Immature natural killer cell (primary cell): ENCODE data around the gene SMIM27. TPM values are rescaled to one million over a fixed set of nuclear protein-coding genes. Genes with fewer than 3 reads are reported as not detected.
A peak's percentile ranks its signal among the peaks of the same experiment; 100 is the strongest.
"Not testable (repeated sequence)": the region's sequence is repeated elsewhere in the genome, so short reads cannot be mapped to it uniquely, and the experiment has no call there.

Source experiments
- DNase-seq, 3 donors: peaks; one replicate each; pipeline ENCODE4 v3.0.0; 2022; ENCODE audit warnings: mixed read lengths in 1 of 3
- H3K27ac Mint-ChIP-seq, 6 donors: one replicate each; pipeline ENCODE4 v1.8.0; 2020; ENCODE audit warnings: mixed read lengths in 6 of 6, mild to moderate bottlenecking in 5 of 6, inconsistent platforms in 4 of 6, moderate library complexity in 3 of 6
- H3K27me3 Mint-ChIP-seq, 3 donors: one replicate each; pipeline ENCODE4 v1.8.0; 2020 to 2021; ENCODE audit warnings: low read depth in 3 of 3, mild to moderate bottlenecking in 3 of 3, mixed read lengths in 3 of 3, moderate library complexity in 3 of 3, inconsistent platforms in 1 of 3
- H3K36me3 Mint-ChIP-seq, 3 donors: one replicate each; pipeline ENCODE4 v1.8.0; 2020; ENCODE audit warnings: mixed read lengths in 3 of 3, inconsistent platforms in 2 of 3, mild to moderate bottlenecking in 2 of 3
- H3K4me1 Mint-ChIP-seq, 2 donors: one replicate each; pipeline ENCODE4 v1.8.0; 2020; ENCODE audit warnings: inconsistent platforms in 2 of 2, mild to moderate bottlenecking in 2 of 2, mixed read lengths in 2 of 2, moderate library complexity in 1 of 2
- H3K4me3 Mint-ChIP-seq, 5 donors: one replicate each; pipeline ENCODE4 v1.8.0; 2020; ENCODE audit warnings: mild to moderate bottlenecking in 5 of 5, mixed read lengths in 5 of 5, inconsistent platforms in 3 of 5, moderate library complexity in 3 of 5
- H3K9me3 Mint-ChIP-seq, 6 donors: one replicate each; pipeline ENCODE4 v1.8.0; 2020; ENCODE audit warnings: mild to moderate bottlenecking in 6 of 6, mixed read lengths in 6 of 6, inconsistent platforms in 4 of 6, moderate library complexity in 3 of 6
- polyA plus RNA-seq, 3 donors: library from polyadenylated mRNA; unstranded; fragments of 300-500 nt; fragmentation: Illumina TruSeq; gene quantifications; one replicate each; pipeline ENCODE4 v1.2.3, GENCODE V29; 2021

The SMIM27 gene
- polyA plus RNA-seq, 3 donors from 2014 or later: 37.2 to 122 (median 72.6) TPM

- Mint-ChIP-seq H3K4me3 (no peak overlapping the region), H3K9me3 (no peaks in the 10 kb centered on the region), H3K27ac (no peak overlapping the region), H3K27me3 (no peaks in the 10 kb centered on the region), H3K4me1 (no peaks in the 10 kb centered on the region), H3K36me3 (peaks cover 0 to 10% (median 0%) of the 10 kb centered on the region in 3 donors)
- no peak for DNase-seq
These were observed 18.3 kb upstream of the SMIM27 start for GRCh38 chr9:32533816-32534215.

- Mint-ChIP-seq H3K9me3 (no peaks in the 10 kb centered on the region), H3K4me3 (no peak overlapping the region), H3K36me3 (peaks cover 0 to 24% (median 12%) of the 10 kb centered on the region in 3 donors), H3K27me3 (no peaks in the 10 kb centered on the region), H3K4me1 (peaks cover 3 to 9% of the 10 kb centered on the region in 2 donors), H3K27ac (no peak overlapping the region)
- no peak for DNase-seq
These were observed 9.1 kb upstream of the SMIM27 start for GRCh38 chr9:32543047-32543446.

- Mint-ChIP-seq H3K4me1 (peaks cover 24 to 35% of the 10 kb centered on the region in 2 donors), H3K27me3 (peaks cover 0 to 3% (median 3%) of the 10 kb centered on the region in 3 donors), H3K27ac (peak overlapping the region in 1 of 6 donors; percentile 27), H3K36me3 (peaks cover 0 to 21% (median 12%) of the 10 kb centered on the region in 3 donors), H3K9me3 (no peaks in the 10 kb centered on the region), H3K4me3 (no peak overlapping the region)
- no peak for DNase-seq
These were observed 6.2 kb upstream of the SMIM27 start for GRCh38 chr9:32545884-32546283.

- H3K36me3 Mint-ChIP-seq, DNase-seq, H3K9me3 Mint-ChIP-seq: not testable (repeated sequence)
- H3K4me3 Mint-ChIP-seq: peak overlapping the region in 1 of 5 donors; percentile 19
- peaks cover 45 to 58% of the 10 kb centered on the region in 2 donors for H3K4me1 Mint-ChIP-seq
- H3K27me3 Mint-ChIP-seq: peaks cover 2 to 17% (median 11%) of the 10 kb centered on the region in 3 donors
- peak overlapping the region in 1 of 6 donors; percentile 30 for H3K27ac Mint-ChIP-seq
These were observed 3.9 kb upstream of the SMIM27 start for GRCh38 chr9:32548213-32548612.

- peak overlapping the region; percentile 84 to 98 (median 96) for H3K4me3 Mint-ChIP-seq
- H3K27ac Mint-ChIP-seq: peak overlapping the region; percentile 82 to 99 (median 91)
- H3K36me3 Mint-ChIP-seq: no peaks in the 10 kb centered on the region
- H3K4me1 Mint-ChIP-seq: peaks cover 50 to 77% of the 10 kb centered on the region in 2 donors
- H3K27me3 Mint-ChIP-seq: peaks cover 2 to 17% (median 11%) of the 10 kb centered on the region in 3 donors
- H3K9me3 Mint-ChIP-seq: no peaks in the 10 kb centered on the region
- no peak for DNase-seq
These were observed 2.0 kb upstream of the SMIM27 start for GRCh38 chr9:32550150-32550561.

GRCh38 chr9:32550562-32551275, 1.4 kb upstream of the SMIM27 start:
- Mint-ChIP-seq H3K9me3 (no peaks in the 10 kb centered on the region), H3K4me3 (peak overlapping the region; percentile 92 to 98 (median 97)), H3K4me1 (peaks cover 50 to 82% of the 10 kb centered on the region in 2 donors), H3K36me3 (no peaks in the 10 kb centered on the region), H3K27me3 (peaks cover 2 to 17% (median 11%) of the 10 kb centered on the region in 3 donors), H3K27ac (peak overlapping the region; percentile 98 to 99 (median 99))
- peak; percentile 95 to 96 (median 95) for DNase-seq

- DNase-seq: peak; percentile 46 to 55 (median 51)
- peak overlapping the region; percentile 92 to 98 (median 97) for H3K4me3 Mint-ChIP-seq
- peaks cover 2 to 17% (median 11%) of the 10 kb centered on the region in 3 donors for H3K27me3 Mint-ChIP-seq
- H3K4me1 Mint-ChIP-seq: peaks cover 50 to 90% of the 10 kb centered on the region in 2 donors
- no peaks in the 10 kb centered on the region for H3K9me3 Mint-ChIP-seq
- peak overlapping the region; percentile 98 to 99 (median 99) for H3K27ac Mint-ChIP-seq
- H3K36me3 Mint-ChIP-seq: no peaks in the 10 kb centered on the region
These were observed 663 bp upstream of the SMIM27 start for GRCh38 chr9:32551276-32552051.

- no peak for DNase-seq
- Mint-ChIP-seq H3K27ac (peak overlapping the region in 3 of 6 donors; percentile 49 to 79 (median 61)), H3K27me3 (peaks cover 2 to 17% (median 11%) of the 10 kb centered on the region in 3 donors), H3K36me3 (no peaks in the 10 kb centered on the region), H3K4me1 (peaks cover 45 to 81% of the 10 kb centered on the region in 2 donors), H3K9me3 (no peaks in the 10 kb centered on the region), H3K4me3 (peak overlapping the region in 2 of 5 donors; percentile 24 to 25)
These were observed 2.0 kb downstream of the SMIM27 start for GRCh38 chr9:32554107-32554506.

- H3K4me1 Mint-ChIP-seq: peaks cover 43 to 81% of the 10 kb centered on the region in 2 donors
- peak overlapping the region in 2 of 6 donors; percentile 3 to 51 for H3K27ac Mint-ChIP-seq
- H3K4me3 Mint-ChIP-seq: no peak overlapping the region
- no peaks in the 10 kb centered on the region for H3K9me3 Mint-ChIP-seq
- peaks cover 2 to 17% (median 11%) of the 10 kb centered on the region in 3 donors for H3K27me3 Mint-ChIP-seq
- H3K36me3 Mint-ChIP-seq: no peaks in the 10 kb centered on the region
- no peak for DNase-seq
These were observed 2.5 kb downstream of the SMIM27 start for GRCh38 chr9:32554591-32554990.

GRCh38 chr9:32558408-32558934, 6.3 kb downstream of the SMIM27 start:
- Mint-ChIP-seq H3K9me3 (no peaks in the 10 kb centered on the region), H3K4me3 (no peak overlapping the region), H3K27me3 (peaks cover 0 to 1% (median 0%) of the 10 kb centered on the region in 3 donors), H3K27ac (peak overlapping the region in 2 of 6 donors; percentile 41 to 48), H3K4me1 (peaks cover 11 to 52% of the 10 kb centered on the region in 2 donors), H3K36me3 (peaks cover 0 to 4% (median 0%) of the 10 kb centered on the region in 3 donors)
- no peak for DNase-seq

GRCh38 chr9:32565967-32566366, 13.8 kb downstream of the SMIM27 start:
- H3K36me3 Mint-ChIP-seq: peaks cover 4 to 30% (median 20%) of the 10 kb centered on the region in 3 donors
- peak overlapping the region in 2 of 5 donors; percentile 5 to 27 for H3K4me3 Mint-ChIP-seq
- H3K27ac Mint-ChIP-seq: peak overlapping the region; percentile 47 to 90 (median 66)
- H3K9me3 Mint-ChIP-seq: no peaks in the 10 kb centered on the region
- peaks cover 18 to 44% of the 10 kb centered on the region in 2 donors for H3K4me1 Mint-ChIP-seq
- DNase-seq: peak in 1 of 3 donors; percentile 12
- peaks cover 0 to 1% (median 0%) of the 10 kb centered on the region in 3 donors for H3K27me3 Mint-ChIP-seq

- H3K27me3 Mint-ChIP-seq: no peaks in the 10 kb centered on the region
- no peak for DNase-seq
- H3K36me3 Mint-ChIP-seq: peaks cover 4 to 30% (median 18%) of the 10 kb centered on the region in 3 donors
- H3K4me1 Mint-ChIP-seq: peaks cover 19 to 47% of the 10 kb centered on the region in 2 donors
- H3K27ac Mint-ChIP-seq: peak overlapping the region in 1 of 6 donors; percentile 90
- no peak overlapping the region for H3K4me3 Mint-ChIP-seq
- H3K9me3 Mint-ChIP-seq: no peaks in the 10 kb centered on the region
These were observed 14.6 kb downstream of the SMIM27 start for GRCh38 chr9:32566770-32567169.

- Mint-ChIP-seq H3K27ac (peak overlapping the region in 3 of 6 donors; percentile 7 to 77 (median 46)), H3K36me3 (peaks cover 4 to 19% (median 11%) of the 10 kb centered on the region in 3 donors), H3K4me3 (no peak overlapping the region), H3K9me3 (no peaks in the 10 kb centered on the region), H3K27me3 (peaks cover 4 to 7% (median 5%) of the 10 kb centered on the region in 3 donors), H3K4me1 (peaks cover 36 to 57% of the 10 kb centered on the region in 2 donors)
- DNase-seq: no peak
These were observed 18.1 kb downstream of the SMIM27 start for GRCh38 chr9:32570262-32570661.
